NCI-H2029 treated with DMSO at 0.1 percent for 48 hours (cell line): Measurements from ENCODE around the gene CTNNA3.

Experiments
- DNase-seq: peaks from one replicate; lab custom pipeline; 2025; lab: John Stamatoyannopoulos, UW

CTNNA3 gene

GRCh38 chr10:67114945-67115344, 581.0 kb downstream of the CTNNA3 start:
- DNase-seq = no peak

- DNase-seq = no peak
Measured at GRCh38 chr10:67112765-67113164, 583.2 kb downstream of the CTNNA3 start.

- no peak for DNase-seq
Measured at GRCh38 chr10:67110286-67110685, 585.7 kb downstream of the CTNNA3 start.

GRCh38 chr10:67107670-67108069, 588.3 kb downstream of the CTNNA3 start:
- no peak for DNase-seq

GRCh38 chr10:67100951-67101350, 595.0 kb downstream of the CTNNA3 start:
- no peak for DNase-seq

GRCh38 chr10:67098461-67098860, 597.5 kb downstream of the CTNNA3 start:
- DNase-seq = no peak

- DNase-seq = no peak
Measured at GRCh38 chr10:67095531-67095930, 600.5 kb downstream of the CTNNA3 start.

- DNase-seq = no peak
Measured at GRCh38 chr10:67088036-67088435, 608.0 kb downstream of the CTNNA3 start.

- DNase-seq = no peak
Measured at GRCh38 chr10:67087135-67087425, 608.9 kb downstream of the CTNNA3 start.

GRCh38 chr10:67086327-67087134, 609.5 kb downstream of the CTNNA3 start:
- no peak for DNase-seq

GRCh38 chr10:67079126-67079525, 616.9 kb downstream of the CTNNA3 start:
- DNase-seq = no peak

GRCh38 chr10:67077376-67077775, 618.6 kb downstream of the CTNNA3 start:
- DNase-seq = no peak

GRCh38 chr10:67076144-67076543, 619.9 kb downstream of the CTNNA3 start:
- DNase-seq = no peak

GRCh38 chr10:67075491-67075971, 620.5 kb downstream of the CTNNA3 start:
- DNase-seq = no peak

GRCh38 chr10:67072654-67073053, 623.3 kb downstream of the CTNNA3 start:
- DNase-seq = no peak

GRCh38 chr10:67050415-67050814, 645.6 kb downstream of the CTNNA3 start:
- DNase-seq = no peak

- no peak for DNase-seq
Measured at GRCh38 chr10:67049988-67050387, 646.0 kb downstream of the CTNNA3 start.

GRCh38 chr10:67046507-67046906, 649.5 kb downstream of the CTNNA3 start:
- DNase-seq = no peak

GRCh38 chr10:67045404-67045803, 650.6 kb downstream of the CTNNA3 start:
- DNase-seq = no peak

GRCh38 chr10:67043041-67043440, 653.0 kb downstream of the CTNNA3 start:
- DNase-seq = no peak

GRCh38 chr10:67036808-67037207, 659.2 kb downstream of the CTNNA3 start:
- no peak for DNase-seq

- no peak for DNase-seq
Measured at GRCh38 chr10:67033878-67034277, 662.1 kb downstream of the CTNNA3 start.

GRCh38 chr10:67022099-67022498, 673.9 kb downstream of the CTNNA3 start:
- DNase-seq = no peak

GRCh38 chr10:67017218-67017617, 678.8 kb downstream of the CTNNA3 start:
- DNase-seq = no peak
